ENCODE data around the gene FBXW2.

The FBXW2 gene, protein sequence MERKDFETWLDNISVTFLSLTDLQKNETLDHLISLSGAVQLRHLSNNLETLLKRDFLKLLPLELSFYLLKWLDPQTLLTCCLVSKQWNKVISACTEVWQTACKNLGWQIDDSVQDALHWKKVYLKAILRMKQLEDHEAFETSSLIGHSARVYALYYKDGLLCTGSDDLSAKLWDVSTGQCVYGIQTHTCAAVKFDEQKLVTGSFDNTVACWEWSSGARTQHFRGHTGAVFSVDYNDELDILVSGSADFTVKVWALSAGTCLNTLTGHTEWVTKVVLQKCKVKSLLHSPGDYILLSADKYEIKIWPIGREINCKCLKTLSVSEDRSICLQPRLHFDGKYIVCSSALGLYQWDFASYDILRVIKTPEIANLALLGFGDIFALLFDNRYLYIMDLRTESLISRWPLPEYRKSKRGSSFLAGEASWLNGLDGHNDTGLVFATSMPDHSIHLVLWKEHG

DNA sequence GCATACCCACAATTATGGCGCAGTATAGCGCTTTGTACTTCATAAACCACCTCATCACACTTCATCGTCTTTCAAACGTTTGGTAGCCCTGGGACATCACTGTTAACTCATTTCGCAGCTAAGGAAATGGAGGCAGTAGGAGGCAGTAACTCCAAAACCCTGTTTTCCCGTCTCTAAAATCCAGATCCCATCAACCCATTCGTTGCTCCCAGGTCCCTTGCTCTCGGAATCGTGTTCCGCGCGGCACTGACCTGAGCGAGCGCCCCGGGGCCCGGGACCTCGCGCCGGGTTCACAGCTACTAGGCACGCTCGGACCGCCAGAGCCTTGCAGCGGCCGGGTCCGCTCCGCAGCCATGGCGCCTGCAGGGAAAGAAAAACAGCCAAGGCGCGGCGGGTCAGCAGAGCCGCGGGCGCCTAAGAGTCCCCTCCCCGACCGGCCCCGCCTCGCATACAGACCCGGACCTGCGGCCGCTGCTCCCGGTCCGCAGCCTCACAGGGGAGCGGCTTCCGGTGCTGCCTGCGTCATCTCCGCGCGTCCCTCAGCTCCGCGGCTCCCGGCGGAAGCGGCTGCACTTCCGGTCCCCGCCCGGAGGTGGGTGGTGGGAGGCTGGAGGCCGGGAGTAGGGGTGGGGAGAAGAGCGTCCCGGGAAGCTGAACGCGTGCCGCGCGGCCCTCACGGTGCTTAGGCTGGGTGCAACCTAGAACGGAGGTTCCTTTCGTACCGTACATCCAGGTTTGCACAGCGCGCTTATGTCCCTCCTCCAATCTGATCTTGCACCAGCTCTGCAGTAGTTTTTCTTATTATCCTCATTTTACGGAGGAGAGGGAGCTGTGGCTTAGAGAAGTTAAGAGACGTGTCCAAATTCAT lies at the start of gene FBXW2:
TSS of gene FBXW2 (minus strand) at position 519 of the 868 bp plus-strand sequence. CDS start 5,158 bp downstream, outside the sequence.
- intact Hi-C loops (cut with micrococcal nuclease): loop anchor here (1.0 to 2.0 kb wide), 3 partner anchors 50 to 84 kb away; partner anchors contain the start of gene PHF19
- H3K4me3 Mint-ChIP-seq: peak within 1 kb of the TSS; percentile 97
- H3K9me3 Mint-ChIP-seq: no peaks in the 10 kb centered on the region
- H3K27ac Mint-ChIP-seq: peak within 1 kb of the TSS; percentile 94
- peaks cover 37% of the 10 kb centered on the region for H3K36me3 Mint-ChIP-seq (ENCODE audit: low read depth)
- peaks cover 44% of the 10 kb centered on the region for H3K4me1 Mint-ChIP-seq (ENCODE audit: low read depth)
- H3K27me3 Mint-ChIP-seq: no peaks in the 10 kb centered on the region

DNA sequence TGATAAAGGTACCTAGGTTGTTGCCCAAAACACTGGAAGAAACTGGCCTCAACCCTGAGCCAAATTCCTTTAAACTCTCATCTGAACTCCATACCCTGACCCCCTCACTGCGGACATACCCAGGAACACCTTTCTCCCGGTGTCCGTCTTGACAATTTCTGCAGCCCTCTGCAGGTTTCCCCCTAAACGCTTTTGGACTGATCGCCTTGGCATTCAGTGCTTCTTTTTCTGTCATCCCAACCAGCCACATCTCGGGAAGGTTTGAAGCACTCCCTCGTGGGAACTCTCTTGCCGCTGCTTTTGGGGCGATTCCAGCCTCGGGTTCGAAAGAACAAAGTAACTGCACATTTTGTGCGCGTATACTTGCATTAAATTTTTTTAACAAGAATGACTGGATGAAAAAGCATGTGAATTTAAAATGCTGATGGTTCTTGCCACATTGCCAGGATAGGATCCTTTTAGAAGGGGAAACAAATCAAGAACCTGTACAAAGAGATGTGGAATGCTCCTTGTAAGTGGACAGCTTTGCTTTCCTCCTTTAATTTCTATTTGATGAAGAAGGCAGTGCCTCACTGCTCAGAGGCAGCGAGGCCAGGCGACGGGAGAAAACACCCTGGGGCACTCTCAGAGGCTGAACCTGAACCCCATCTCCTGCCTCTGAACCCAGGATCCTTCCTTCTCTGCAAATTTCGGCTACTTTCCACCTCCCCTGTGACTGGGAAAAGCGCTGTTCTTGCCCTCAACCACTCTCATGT lies 48.9 kb upstream of the FBXW2 start:
- H3K4me1 Mint-ChIP-seq (ENCODE audit: low read depth): peaks cover 53% of the 10 kb centered on the region
- H3K4me3 Mint-ChIP-seq: peak overlapping the region; percentile 97
- no peaks in the 10 kb centered on the region for H3K9me3 Mint-ChIP-seq
- peaks cover 64% of the 10 kb centered on the region for H3K36me3 Mint-ChIP-seq (ENCODE audit: low read depth)
- H3K27ac Mint-ChIP-seq: peak overlapping the region; percentile 100
- intact Hi-C loops (cut with micrococcal nuclease): loop anchor here (2.0 kb wide), 1 partner anchor 35 kb away; the partner anchor contains the start of gene PHF19
- H3K27me3 Mint-ChIP-seq: no peaks in the 10 kb centered on the region

DNA sequence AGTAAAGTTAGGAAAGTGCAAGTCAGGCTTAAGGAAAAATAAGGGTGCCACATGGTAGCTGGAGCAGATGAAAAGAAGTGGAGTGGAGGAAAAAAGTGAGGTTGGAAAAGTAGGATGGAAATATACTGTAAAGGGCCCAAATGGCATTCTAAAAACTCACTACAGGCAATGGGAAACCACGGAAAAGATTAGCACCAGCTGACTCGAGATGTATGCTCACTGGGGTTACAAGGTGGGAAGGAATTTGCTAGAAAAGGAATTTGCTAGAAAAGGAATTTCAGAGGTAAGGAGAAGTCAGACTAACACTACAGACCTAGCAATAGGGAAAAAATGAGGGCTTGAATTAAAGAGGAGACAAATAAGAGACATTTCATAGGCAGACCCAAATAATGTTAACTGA lies 45.9 kb upstream of the FBXW2 start:
- intact Hi-C loops (cut with micrococcal nuclease): no loop called here
- no peaks in the 10 kb centered on the region for H3K27me3 Mint-ChIP-seq
- H3K9me3 Mint-ChIP-seq: no peaks in the 10 kb centered on the region
- H3K36me3 Mint-ChIP-seq (ENCODE audit: low read depth): peaks cover 64% of the 10 kb centered on the region
- H3K27ac Mint-ChIP-seq: peak overlapping the region; percentile 47
- peaks cover 42% of the 10 kb centered on the region for H3K4me1 Mint-ChIP-seq (ENCODE audit: low read depth)
- H3K4me3 Mint-ChIP-seq: no peak overlapping the region

DNA sequence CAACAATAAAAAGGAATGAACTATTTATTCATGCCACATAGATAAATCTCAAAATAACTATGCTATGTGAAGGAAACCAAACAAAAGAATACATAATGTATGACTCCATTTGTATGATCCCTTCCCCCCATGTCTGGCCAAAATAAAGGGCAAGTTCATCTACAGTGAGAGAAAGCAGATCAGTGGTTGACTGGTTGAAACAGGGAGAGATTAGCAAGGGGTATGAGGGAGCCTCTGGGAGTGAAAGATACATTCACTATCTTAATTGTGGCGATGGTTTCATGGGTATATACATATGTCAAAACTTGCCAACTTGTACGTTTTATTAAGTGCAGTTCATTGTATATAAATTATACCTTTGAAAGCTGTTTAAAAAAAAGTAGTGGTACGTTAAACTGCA lies 44.7 kb upstream of the FBXW2 start:
- H3K36me3 Mint-ChIP-seq (ENCODE audit: low read depth): peaks cover 69% of the 10 kb centered on the region
- no peak overlapping the region for H3K4me3 Mint-ChIP-seq
- H3K4me1 Mint-ChIP-seq (ENCODE audit: low read depth): peaks cover 32% of the 10 kb centered on the region
- intact Hi-C loops (cut with micrococcal nuclease): no loop called here
- no peaks in the 10 kb centered on the region for H3K27me3 Mint-ChIP-seq
- H3K9me3 Mint-ChIP-seq: no peaks in the 10 kb centered on the region
- no peak overlapping the region for H3K27ac Mint-ChIP-seq

DNA sequence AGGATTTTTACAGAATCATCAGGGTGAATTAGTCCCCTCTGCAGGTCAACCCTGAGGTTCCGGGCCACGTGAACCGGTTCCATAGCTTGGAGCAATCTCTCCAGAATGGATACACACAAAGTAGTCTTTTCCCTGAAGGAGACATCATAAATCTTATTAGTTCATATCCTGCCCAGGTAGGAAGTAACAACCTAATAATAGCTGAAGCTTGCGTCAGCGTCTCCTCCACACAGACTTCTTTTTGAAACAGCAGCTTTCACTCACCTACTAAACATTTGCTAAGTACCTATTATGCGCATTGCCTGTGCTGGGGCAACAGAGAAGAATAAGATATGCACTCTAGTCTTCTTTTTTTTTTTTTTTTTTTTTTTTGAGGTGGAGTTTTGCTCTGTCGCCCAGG lies 40.1 kb upstream of the FBXW2 start:
- Mint-ChIP-seq H3K36me3 (ENCODE audit: low read depth) (peaks cover 83% of the 10 kb centered on the region), H3K4me3 (no peak overlapping the region), H3K27me3 (no peaks in the 10 kb centered on the region), H3K27ac (no peak overlapping the region), H3K4me1 (ENCODE audit: low read depth) (peaks cover under 1% of the 10 kb centered on the region), H3K9me3 (no peaks in the 10 kb centered on the region)
- intact Hi-C loops (cut with micrococcal nuclease): no loop called here

DNA sequence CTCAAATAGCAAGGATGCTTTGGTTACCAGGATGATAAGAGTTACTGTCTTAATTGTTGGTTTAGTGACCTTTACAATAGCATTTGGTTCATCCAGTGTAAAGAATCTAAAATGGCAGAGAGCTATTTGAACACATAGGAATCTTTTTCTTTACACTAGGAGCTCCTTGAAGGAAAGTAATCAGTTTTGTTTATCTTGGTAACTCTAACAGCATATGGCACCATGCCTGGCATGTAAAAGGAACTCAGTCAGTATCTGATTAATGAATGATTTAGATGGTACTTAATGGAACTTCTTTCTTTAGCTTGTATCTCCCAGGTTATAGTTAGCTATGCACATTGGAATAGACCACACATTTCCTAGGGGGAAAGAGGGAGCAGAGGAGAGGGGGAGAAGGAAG lies 39.6 kb upstream of the FBXW2 start:
- Mint-ChIP-seq H3K27me3 (no peaks in the 10 kb centered on the region), H3K4me1 (ENCODE audit: low read depth) (no peaks in the 10 kb centered on the region), H3K36me3 (ENCODE audit: low read depth) (peaks cover 82% of the 10 kb centered on the region), H3K9me3 (no peaks in the 10 kb centered on the region), H3K4me3 (no peak overlapping the region), H3K27ac (no peak overlapping the region)
- intact Hi-C loops (cut with micrococcal nuclease): no loop called here

DNA sequence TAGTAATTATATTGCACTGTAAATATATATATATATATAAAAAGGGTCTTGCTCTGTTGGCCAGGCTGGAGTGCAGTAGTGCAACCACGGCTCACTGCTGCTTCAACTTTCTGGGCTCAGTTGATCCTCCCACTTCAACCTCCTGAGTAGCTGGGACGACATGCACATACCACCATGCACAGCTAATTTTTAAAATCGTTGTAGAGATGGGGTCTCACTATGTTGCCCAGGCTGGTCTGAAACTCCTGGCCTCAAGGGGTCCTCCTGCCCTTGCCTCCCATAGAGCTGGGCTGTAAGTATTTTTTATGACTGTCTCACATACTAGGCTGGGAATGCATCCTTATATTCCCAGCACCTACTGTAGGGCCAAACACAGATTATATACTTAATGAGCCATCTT lies 37.6 kb upstream of the FBXW2 start:
- intact Hi-C loops (cut with micrococcal nuclease): no loop called here
- no peaks in the 10 kb centered on the region for H3K27me3 Mint-ChIP-seq
- no peaks in the 10 kb centered on the region for H3K4me1 Mint-ChIP-seq (ENCODE audit: low read depth)
- H3K27ac Mint-ChIP-seq: no peak overlapping the region
- H3K36me3 Mint-ChIP-seq (ENCODE audit: low read depth): peaks cover 89% of the 10 kb centered on the region
- H3K4me3 Mint-ChIP-seq: no peak overlapping the region
- no peaks in the 10 kb centered on the region for H3K9me3 Mint-ChIP-seq

DNA sequence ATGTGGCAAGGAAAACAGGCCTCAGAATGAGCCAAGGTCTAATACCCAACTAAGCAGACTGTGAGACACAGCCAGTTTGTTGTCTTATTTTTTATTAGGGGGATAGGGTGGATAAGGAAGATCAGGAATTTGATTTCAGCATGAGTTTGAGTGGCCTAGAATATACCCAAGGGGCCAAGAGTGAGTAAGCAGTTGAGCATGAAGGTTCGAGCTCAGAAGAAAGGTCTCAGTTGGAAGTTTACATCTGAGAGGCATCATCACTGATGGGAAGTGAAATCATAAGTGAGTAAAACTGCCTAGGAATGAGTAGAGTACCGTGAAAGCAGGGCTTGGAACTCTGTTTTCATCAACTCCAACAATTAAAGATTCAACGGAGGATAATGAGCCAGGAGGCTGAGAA lies 36.9 kb upstream of the FBXW2 start:
- H3K4me3 Mint-ChIP-seq: no peak overlapping the region
- H3K9me3 Mint-ChIP-seq: no peaks in the 10 kb centered on the region
- H3K36me3 Mint-ChIP-seq (ENCODE audit: low read depth): peaks cover 89% of the 10 kb centered on the region
- H3K4me1 Mint-ChIP-seq (ENCODE audit: low read depth): no peaks in the 10 kb centered on the region
- H3K27me3 Mint-ChIP-seq: no peaks in the 10 kb centered on the region
- no peak overlapping the region for H3K27ac Mint-ChIP-seq
- intact Hi-C loops (cut with micrococcal nuclease): no loop called here

DNA sequence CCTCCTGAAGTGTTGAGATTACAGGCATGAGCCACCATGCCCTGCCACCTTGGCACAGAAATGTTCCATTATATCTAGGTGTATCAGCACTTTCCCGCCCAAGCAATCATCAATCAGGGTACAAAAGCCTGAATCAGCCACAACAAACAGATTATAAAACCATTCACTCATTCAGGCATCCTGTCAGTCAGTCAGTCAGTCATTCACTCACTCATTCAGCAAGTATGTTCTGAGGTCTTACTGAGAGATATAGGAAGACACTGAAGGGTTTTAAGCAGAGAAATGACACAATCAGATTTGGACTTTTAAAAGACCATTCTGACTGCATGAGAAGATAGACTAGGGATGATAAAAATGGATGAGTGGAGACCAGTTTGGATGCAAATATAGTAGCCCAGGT lies 36.4 kb upstream of the FBXW2 start:
- H3K4me1 Mint-ChIP-seq (ENCODE audit: low read depth): no peaks in the 10 kb centered on the region
- H3K36me3 Mint-ChIP-seq (ENCODE audit: low read depth): peaks cover 91% of the 10 kb centered on the region

DNA sequence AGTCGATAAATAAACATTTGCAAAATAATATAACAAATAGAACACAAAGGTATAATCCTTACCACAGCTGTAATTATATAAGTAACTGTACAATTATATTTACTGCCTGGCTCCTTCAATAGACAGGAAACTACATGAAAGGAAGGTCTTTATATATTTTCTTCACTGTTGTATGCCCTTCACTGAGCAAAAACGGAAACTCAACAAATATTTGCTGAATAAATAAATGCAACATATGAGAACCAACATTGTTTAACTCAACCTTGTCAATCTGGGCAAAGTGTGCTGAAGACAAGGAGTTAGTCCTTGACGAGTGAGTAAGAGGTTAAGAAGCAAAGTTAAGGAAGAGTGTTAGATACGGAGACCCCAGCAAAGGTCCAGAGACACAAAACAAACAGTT lies 26.9 kb upstream of the FBXW2 start:
- Mint-ChIP-seq H3K9me3 (no peaks in the 10 kb centered on the region), H3K4me3 (no peak overlapping the region), H3K36me3 (ENCODE audit: low read depth) (peaks cover 92% of the 10 kb centered on the region), H3K4me1 (ENCODE audit: low read depth) (no peaks in the 10 kb centered on the region), H3K27ac (no peak overlapping the region), H3K27me3 (no peaks in the 10 kb centered on the region)
- intact Hi-C loops (cut with micrococcal nuclease): no loop called here

More for the DNA sequence above, 36.4 kb upstream of the FBXW2 start:
- H3K27ac Mint-ChIP-seq: no peak overlapping the region
- no peaks in the 10 kb centered on the region for H3K9me3 Mint-ChIP-seq
- no peak overlapping the region for H3K4me3 Mint-ChIP-seq
- intact Hi-C loops (cut with micrococcal nuclease): no loop called here
- H3K27me3 Mint-ChIP-seq: no peaks in the 10 kb centered on the region

DNA sequence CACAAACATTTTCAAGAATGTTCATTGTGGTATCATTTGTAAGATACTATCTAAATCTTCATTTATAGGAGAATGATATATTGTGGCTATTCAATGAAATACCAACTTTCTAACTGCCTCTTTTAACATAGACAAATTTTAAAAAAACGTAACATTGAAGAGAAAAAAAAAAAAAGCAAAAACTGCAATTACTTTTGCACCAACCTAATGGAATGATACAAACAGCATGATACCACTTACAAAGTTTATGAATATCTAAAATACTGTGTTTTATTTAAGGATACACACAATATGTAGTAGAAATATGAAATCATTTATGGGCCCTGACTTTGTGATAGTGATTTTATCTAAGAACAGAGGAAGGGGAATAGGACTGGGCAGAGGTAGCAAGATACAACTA lies 25.4 kb upstream of the FBXW2 start:
- no peaks in the 10 kb centered on the region for H3K9me3 Mint-ChIP-seq
- no peak overlapping the region for H3K27ac Mint-ChIP-seq
- H3K36me3 Mint-ChIP-seq (ENCODE audit: low read depth): peaks cover 77% of the 10 kb centered on the region
- no peak overlapping the region for H3K4me3 Mint-ChIP-seq
- H3K27me3 Mint-ChIP-seq: no peaks in the 10 kb centered on the region
- no peaks in the 10 kb centered on the region for H3K4me1 Mint-ChIP-seq (ENCODE audit: low read depth)
- intact Hi-C loops (cut with micrococcal nuclease): no loop called here

DNA sequence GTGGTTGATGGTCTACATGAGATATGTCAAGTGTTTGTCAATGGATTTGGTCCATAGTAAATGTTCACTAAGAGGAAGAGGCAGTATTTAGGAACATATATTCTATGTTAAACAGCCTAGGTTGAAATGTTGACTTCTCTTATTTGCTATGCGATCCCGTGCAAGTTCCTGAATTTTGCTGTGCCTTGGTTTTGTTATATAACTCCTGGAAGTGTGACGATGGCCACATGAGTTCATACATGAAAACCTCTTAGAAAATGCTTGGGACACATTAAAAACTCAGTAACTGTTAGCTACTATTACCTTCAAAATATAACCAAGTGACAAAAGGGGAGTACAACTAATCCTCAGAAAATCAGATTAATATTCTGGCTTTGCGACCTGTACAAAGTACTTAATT lies 21.9 kb upstream of the FBXW2 start:
- Mint-ChIP-seq H3K27me3 (no peaks in the 10 kb centered on the region), H3K27ac (no peak overlapping the region), H3K36me3 (ENCODE audit: low read depth) (peaks cover 42% of the 10 kb centered on the region), H3K9me3 (no peaks in the 10 kb centered on the region), H3K4me3 (no peak overlapping the region), H3K4me1 (ENCODE audit: low read depth) (no peaks in the 10 kb centered on the region)
- intact Hi-C loops (cut with micrococcal nuclease): no loop called here

DNA sequence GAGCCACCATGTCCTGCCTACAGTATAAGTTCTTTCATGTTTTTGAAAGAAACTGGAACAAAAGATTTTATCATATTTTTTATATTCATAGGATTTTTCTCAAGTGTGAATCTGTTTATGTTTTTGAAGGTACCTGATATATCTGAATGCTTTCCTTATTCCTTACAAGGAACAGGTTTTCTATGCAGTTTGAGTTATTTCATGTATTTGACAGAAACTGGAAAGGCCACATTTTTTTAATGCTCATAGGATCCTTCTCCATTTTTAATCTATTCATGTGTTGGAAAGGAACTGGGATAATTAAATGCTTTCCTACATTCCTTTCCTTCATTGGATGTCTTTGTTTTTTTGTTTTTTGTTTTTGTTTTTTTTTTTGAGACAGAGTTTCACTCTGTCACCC lies 15.7 kb upstream of the FBXW2 start:
- H3K9me3 Mint-ChIP-seq: peaks cover 56% of the 10 kb centered on the region
- no peak overlapping the region for H3K4me3 Mint-ChIP-seq
- no peak overlapping the region for H3K27ac Mint-ChIP-seq
- H3K36me3 Mint-ChIP-seq (ENCODE audit: low read depth): peaks cover 6% of the 10 kb centered on the region
- intact Hi-C loops (cut with micrococcal nuclease): no loop called here
- H3K4me1 Mint-ChIP-seq (ENCODE audit: low read depth): no peaks in the 10 kb centered on the region
- H3K27me3 Mint-ChIP-seq: no peaks in the 10 kb centered on the region

Data from dendritic cell treated with granulocyte-macrophage colony-stimulating factor and Interleukin-4, amounts not matched to agents 40 ng/mL and 50 ng/mL, for 4 days (primary cell).